Thyroid gland (tissue), 4 donors: Measurements from ENCODE around the gene EFNA4.

Experiments
- POLR2A ChIP-seq, 2 donors: fragments of 450-650 bp; IDR thresholded peaks; one replicate each; pipeline ENCODE4 v1.6.1; 2017; ENCODE audit warnings: antibody characterized with exemption in 2 of 2, mild to moderate bottlenecking in 2 of 2, moderate library complexity in 1 of 2
- TF ChIP-seq, protein P1 (sequence below), 6 experiments: fragments of 200-600 bp in 3 of 6; fragments of 450-650 bp in 3 of 6; sonication (generic) in 3 of 6; IDR thresholded peaks; one replicate each; pipeline ENCODE4 v1.5.1; 2016 to 2019; ENCODE audit warnings: antibody characterized with exemption in 6 of 6, mild to moderate bottlenecking in 2 of 6, inconsistent platforms in 1 of 6, moderate library complexity in 1 of 6

- TF ChIP-seq, protein P1, sequence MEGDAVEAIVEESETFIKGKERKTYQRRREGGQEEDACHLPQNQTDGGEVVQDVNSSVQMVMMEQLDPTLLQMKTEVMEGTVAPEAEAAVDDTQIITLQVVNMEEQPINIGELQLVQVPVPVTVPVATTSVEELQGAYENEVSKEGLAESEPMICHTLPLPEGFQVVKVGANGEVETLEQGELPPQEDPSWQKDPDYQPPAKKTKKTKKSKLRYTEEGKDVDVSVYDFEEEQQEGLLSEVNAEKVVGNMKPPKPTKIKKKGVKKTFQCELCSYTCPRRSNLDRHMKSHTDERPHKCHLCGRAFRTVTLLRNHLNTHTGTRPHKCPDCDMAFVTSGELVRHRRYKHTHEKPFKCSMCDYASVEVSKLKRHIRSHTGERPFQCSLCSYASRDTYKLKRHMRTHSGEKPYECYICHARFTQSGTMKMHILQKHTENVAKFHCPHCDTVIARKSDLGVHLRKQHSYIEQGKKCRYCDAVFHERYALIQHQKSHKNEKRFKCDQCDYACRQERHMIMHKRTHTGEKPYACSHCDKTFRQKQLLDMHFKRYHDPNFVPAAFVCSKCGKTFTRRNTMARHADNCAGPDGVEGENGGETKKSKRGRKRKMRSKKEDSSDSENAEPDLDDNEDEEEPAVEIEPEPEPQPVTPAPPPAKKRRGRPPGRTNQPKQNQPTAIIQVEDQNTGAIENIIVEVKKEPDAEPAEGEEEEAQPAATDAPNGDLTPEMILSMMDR (IDR thresholded peaks at IDR 0.05): no peak
- TF ChIP-seq POLR2A (IDR thresholded peaks at IDR 0.05): peak; percentile 41 to 62
Observed at GRCh38 chr1:155051342-155051776, 12.2 kb upstream of the EFNA4 start.
